Activated CD4-positive, CD25-positive, alpha-beta regulatory T cell (primary cell): ENCODE data around the gene KBTBD13.
"Not testable (repeated sequence)": the region's sequence is repeated elsewhere in the genome, so short reads cannot be mapped to it uniquely, and the experiment has no call there.

Experiments used
- DNase-seq, 4 experiments: peaks; one replicate each; lab custom pipeline; 2025; lab: John Stamatoyannopoulos, UW

The KBTBD13 gene

DNA sequence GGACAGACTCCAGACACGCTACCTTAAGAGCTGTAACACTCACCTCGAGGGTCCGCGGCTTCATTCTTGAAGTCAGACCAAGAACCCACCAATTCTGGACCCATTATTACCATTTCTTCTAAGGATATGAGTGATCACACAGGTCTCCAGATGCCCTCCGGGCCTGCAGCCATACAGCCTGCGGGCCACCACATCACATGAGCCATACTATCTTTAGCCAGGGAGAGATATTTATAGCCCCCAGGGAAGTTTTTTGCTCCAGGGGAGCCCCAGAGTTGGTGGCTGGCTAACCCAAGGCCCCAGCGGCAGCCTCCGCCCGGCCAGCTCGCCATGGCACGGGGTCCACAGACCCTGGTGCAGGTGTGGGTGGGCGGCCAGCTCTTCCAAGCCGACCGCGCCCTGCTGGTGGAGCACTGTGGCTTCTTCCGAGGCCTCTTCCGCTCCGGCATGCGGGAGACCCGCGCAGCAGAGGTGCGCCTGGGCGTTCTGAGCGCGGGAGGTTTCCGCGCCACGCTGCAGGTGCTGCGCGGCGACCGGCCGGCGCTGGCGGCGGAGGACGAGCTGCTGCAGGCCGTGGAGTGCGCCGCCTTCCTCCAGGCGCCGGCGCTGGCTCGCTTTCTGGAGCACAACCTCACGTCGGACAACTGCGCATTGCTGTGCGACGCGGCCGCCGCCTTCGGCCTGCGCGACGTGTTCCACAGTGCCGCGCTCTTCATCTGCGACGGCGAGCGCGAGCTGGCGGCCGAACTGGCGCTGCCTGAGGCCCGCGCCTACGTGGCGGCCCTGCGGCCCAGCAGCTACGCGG is at the start of gene KBTBD13:
KBTBD13 (plus strand) TSS at position 261 of the 805 bp plus-strand sequence; CDS start at position 331, 70 bp downstream.
- no peak for DNase-seq

DNA sequence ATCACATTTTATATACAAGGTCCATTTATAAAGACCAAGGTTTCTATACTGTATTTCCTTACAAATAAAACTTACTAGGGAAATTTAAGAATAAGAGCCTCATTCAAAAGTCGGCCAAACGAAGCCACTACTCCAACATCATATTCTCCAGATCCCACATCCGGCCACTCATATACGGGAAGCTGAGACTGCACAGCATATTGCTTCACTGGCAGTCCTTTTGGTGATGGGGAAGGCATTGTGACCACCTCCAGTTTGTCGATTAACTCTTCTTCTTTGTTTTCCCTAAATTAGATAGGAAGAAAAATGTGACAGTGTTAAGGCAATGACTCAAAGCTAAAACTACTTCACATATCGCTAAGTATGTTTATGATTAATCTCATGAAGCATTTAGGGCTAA is 49.8 kb upstream of the KBTBD13 start:
- DNase-seq: no peak

DNA sequence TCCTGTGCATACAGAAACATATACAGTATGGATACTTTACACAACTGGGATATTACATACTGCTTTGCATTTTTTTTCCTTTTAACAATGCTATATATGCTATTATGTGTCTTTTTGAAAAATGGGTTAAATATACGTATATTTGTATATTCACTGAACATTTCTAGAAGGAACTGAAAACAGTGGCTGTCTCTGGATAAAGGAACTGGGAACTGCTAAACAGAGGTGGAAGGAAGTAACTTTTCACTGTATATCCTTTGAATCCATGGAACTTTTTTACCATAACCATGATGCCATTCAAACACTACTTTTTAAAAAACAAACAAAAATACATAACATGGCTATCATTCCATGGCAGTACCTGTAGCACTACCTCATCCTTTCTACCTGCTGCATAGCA is 49.0 kb upstream of the KBTBD13 start:
- no peak for DNase-seq

DNA sequence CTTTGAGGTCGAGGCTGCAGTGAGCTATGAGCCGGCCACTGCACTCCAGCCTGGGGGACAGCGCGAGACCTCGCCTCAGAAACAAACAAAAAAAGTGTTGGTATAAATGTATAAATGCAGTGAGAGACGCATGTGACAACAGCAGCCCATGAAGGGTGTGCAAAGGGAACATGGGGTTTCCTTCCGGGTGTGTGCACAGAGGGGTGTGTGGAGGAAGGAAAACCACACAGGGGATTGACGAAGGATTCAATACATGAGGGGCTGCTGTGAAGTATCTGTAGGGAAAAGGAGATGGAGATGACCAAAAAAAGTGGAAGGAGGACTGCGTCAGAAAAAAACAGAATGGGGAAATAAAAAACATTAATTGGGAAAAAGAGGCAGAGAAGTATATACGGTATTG is 48.2 kb upstream of the KBTBD13 start:
- no peak for DNase-seq

DNA sequence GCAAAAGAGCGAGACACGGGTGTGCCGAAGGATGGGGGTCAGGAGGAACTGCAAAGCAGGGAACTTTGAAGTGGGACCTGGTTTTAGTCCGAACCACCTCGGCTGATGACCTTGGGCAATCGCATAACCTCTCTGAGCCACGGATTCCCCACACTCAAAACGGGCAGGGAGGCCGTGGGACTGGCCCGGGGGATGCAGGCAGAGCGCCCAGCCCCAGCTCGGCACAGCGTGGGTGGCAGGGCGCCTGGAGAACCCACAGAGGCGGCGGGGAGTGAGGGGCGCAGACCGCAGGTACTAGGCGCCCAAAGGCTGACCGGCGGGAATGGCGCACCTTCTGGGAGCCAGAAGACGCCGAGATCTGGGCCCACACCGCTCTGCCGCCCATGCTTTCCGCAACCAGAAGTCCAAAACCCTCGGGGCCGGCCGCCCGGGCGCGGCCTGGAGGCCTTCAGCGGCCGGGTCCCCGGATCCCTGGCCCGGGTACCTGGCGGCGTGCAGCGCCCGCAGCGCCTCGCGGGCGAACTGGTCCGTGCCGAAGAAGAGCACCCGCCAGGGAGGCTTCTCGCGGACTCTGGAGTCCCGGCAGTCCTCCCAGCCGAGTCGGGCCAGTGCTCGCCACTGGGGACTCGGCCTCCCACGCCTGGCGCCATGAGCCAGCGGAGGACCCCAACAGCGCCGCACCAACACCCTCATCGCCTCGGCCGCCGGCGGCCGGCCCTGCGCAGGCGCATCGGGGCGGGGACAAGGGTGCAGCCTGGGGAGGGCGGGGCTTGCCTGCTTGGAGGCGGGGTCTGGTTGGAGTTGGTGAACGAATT is 47.4 kb upstream of the KBTBD13 start, which contains the start of gene MTFMT:
MTFMT (minus strand) TSS at position 719 of the 815 bp plus-strand sequence; CDS start at position 693, 26 bp downstream.
- peak; percentile 88 to 92 (median 88) for DNase-seq

DNA sequence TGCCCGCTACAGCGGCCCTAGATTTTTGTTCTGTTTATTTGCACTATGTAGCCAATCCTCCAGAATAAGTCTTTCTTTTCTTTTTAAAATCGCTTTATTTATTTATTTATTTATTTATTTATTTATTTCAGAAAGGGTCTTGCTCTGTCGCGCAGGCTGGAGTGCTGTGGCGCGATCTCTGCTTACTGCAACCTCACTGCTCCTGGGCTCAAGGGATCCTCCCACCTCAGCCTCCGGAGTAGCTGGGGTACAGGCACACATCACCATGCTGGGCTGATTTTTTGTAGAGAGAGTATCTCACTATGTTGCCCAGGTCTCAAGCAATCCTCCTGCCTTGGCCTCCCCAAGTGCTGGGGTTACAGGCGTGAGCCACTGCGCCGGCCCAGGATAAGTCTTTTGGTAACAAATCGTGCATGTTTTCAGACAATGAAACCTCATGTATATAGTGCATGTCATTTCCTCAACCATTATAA is 46.8 kb upstream of the KBTBD13 start:
- no peak for DNase-seq

DNA sequence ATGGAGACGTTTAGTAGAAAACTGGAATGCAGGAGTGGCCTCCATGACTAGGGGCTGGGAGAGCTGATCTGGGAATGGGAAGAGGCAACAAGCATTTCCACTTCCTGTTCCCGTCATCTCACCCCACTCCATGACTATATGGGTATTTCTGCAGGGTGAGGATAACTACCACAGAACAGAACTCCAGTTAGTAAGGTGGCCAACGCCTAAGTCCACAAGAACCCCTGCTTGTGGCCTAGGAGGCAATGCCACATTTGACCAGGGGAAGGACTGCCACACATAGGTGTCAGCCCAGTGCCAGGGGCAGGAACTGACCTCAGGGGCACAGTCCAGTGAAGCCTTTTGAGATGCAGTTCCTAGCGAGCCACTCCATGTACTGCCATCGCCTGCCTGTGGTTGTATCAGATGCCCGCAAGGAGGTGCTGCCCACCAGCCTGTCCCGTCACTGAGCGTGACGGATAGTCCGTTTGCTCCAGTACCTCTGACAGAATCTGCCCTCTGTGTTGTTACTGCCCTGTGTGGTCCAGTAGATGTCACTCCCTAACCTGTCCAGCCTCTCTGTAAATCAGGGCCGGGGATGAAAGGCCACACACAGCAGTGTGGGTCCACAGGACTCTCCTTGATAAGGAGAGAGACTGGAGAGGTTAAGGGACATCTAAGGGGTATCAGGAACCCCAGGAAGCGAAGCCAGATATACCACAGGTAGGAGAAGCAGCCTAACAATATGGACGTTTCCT is 43.6 kb upstream of the KBTBD13 start:
- peak in 2 of 4 experiments; percentile 7 to 8 for DNase-seq

DNA sequence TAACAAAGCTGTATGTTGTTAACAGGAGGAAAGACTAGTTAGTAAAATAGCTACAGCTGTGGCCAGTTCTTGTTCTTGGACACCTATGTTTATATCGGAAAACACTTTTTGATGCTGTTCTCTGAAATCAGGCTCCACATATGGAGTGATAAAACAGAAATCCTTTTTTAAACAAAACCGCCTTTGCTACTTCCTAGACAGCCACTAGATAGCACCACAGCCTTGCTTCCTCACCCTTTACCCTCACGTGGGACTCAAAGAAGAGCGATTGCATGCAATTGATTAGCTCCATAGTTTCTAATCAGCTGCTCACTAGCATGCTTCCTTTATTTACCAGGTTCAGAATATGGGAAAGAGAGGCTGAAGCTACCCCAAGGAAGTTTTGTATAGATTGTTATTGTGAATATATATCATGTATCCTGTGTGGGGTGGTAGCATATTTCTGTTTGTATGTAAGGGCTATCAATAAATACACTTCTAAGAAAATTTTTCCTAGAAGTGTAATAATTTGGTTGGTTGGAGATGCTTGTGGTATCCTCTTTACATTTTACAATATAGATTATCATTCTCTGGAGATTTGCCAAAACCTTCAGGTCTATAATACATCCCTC is 42.8 kb upstream of the KBTBD13 start:
- no peak for DNase-seq

DNA sequence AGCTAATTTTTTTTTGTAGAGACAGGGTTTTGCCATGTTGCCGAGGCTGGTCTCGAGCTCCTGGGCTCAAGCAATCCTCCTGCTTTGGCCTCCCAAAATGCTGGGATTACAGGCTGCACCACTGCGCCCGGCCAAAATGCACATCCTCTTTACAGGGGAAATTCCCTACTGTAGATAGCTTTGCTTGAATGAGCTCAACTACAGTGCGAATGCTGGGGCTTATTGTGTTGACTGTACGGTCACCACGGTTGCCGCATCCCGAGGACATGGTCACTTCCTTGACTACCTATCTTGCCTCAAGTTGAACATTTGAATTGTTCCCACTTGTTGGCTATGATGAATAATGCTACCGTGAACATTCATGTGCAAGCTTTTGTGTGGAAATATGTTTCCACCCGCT is 41.8 kb upstream of the KBTBD13 start:
- no peak for DNase-seq

DNA sequence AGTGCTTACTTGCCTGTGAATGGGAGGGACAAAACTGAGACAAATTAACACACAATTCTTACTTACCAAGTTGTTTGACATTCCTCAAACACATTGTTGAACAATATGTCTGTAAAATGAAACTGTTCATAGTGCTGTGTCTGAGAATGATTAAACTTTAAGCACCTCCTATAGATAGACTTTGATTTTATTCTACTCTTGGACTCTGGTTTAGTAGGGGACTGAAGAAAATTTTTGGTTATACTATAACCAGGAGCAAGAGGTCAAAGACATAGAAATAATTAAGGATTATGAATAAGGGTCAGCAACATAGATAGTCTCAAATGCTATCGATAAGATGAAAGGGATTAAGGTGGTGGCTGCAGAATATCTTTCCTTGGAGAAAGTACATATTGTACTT is 39.2 kb upstream of the KBTBD13 start:
- DNase-seq: no peak

DNA sequence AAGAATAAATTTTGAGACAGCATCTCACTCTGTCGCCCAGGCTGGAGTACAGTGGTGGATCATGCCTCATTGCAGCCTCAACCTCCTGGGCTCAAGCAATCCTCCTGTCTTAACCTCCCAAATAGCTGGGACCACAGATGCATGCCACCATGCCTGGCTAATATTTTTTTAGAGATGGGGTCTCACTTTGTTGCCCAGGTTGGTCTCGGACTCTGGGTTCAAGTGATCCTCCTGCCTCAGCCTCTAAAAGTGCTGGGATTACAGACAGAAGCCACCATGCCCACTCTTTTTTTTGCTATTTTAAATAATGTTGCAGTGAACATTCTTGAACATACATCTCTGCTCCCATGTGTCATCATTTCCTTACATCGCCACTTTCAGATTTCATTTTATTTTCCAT is 38.1 kb upstream of the KBTBD13 start:
- DNase-seq: no peak

DNA sequence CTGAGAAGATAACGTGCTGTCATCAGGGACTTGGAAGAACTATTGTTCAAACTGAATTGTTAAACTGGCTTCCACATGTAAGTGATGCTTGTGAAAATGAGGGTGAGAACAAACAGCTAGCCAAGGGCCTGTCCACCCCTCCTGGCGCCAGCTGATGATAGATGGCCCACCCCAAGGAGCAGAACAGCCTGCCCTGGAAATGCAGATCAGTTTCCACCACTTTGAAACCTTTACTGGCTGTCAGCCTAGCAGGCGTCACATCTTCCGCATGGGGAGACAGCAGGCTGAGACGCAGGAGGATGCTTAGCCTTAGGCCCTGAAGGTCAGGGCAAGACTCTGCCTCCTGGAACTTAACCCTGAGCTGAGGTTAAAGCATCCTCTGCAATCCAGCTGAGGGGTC is 37.7 kb upstream of the KBTBD13 start:
- no peak for DNase-seq

DNA sequence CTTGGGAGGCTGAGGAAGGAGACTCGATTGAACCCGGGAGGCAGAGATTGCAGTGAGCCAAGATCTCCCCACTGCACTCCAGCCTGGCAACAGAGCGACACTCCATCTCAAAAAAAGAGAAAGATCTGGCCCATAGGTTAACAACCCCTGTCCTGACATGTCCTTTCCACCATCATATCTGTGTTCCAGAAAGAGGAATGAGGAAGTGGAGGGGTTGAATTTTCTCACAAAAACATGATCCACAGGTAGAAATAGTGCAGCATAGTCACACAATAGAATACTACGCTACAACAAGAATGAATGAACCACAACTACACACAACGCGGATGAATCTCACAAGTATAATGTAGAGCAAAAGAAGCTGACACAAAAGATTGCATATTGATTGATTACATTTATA is 36.1 kb upstream of the KBTBD13 start:
- DNase-seq: no peak

DNA sequence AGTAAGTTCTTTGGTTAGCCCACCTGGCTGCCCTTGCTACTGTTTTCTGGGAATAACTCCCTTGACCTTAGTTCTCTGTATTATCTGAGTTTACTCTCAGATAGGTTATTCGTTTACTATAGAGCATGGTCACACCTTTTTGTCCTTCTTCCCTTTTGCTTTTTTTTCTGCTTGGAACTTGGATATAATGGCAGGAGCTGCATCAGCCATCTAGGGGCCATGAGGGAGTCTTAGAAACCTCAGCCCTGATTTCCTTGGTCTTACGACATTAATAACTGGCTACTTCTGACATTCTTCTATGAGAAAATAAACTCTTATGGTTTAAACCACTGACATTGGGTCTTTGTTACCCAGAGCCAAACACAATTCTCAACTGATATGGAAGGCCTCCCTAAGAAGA is 34.8 kb upstream of the KBTBD13 start:
- no peak for DNase-seq

DNA sequence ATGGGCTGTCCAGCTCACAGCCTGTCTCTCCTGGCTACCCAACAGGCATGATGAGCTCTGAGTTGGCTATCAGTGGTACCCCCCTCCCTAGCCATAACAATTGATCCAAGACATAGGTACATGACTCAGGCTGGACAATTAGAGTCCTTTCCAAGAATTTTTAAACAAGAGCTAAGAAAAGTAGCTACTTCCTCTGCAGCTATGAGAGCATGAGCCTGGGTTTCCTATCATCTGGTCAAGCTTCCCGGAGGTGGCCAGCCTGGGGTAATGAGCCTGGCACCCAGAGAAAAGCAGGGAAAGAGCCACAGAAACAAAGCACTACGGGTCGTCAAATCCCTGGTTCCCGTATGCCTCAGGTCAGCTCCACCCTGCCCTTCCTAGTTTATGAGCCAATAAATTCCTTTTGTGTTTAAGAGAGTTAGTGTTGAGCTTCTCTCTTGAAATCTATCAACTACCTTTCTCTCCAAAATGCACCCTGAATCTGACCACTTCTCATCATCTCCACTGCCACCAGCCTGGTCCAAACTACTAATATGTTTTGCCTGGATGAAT is 33.7 kb upstream of the KBTBD13 start:
- no peak for DNase-seq

DNA sequence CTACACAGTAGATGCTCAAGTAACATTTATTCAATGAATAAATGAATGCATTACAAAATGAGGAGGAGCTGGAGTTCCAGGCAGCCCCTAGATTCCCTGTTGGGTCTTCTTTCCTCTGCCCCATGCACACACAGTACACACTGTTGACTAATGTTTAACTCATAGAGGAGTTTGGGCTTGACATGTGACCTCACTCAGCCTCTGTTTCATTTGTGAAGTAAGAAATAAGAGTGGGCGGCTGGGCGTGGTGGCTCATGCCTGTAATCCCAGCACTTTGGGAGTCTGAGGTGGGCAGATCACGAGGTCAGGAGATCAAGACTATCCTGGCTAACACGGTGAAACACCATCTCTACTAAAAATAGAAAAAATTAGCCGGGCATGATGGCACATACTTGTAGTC is 32.3 kb upstream of the KBTBD13 start:
- not testable (repeated sequence) for DNase-seq

DNA sequence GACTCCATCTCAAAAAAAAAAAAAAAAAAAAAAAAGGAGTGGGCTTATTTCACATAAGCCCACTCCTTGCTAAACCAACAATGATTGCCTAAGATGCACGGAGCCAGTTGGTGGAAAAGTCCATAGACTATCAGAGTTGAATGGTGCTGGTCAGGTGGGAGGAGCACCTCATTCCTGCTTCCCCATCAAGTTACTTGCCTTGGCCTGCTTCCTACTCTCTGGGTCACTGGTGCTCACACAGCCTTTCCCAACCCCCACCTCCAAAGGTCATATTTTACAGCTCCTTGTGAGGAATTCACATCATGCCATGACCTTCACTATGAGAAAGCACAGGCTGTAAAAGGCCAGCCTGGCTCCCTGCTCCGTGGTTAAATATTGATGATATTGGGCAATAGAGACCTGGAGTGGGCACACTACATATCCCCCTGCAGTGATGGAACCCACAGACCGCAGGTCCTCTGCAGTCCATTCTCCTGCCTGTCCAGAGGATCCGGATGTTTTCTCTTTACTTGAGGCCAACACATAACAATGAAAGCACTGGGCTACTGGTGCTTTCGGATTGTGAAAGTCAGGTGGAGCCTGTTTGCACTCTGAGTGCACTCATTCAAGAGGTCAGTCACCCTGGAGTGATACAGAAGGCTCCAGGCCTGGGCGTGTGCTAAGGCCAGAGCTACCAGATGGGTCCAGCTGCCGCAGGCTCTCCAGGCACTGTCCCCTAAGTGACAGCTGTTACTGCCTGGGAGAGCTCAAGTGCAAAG is 31.6 kb upstream of the KBTBD13 start, which contains the start of gene SLC51B:
SLC51B (plus strand) TSS at position 664 of the 758 bp plus-strand sequence. CDS start 4,618 bp downstream, outside the sequence.
- no peak for DNase-seq

DNA sequence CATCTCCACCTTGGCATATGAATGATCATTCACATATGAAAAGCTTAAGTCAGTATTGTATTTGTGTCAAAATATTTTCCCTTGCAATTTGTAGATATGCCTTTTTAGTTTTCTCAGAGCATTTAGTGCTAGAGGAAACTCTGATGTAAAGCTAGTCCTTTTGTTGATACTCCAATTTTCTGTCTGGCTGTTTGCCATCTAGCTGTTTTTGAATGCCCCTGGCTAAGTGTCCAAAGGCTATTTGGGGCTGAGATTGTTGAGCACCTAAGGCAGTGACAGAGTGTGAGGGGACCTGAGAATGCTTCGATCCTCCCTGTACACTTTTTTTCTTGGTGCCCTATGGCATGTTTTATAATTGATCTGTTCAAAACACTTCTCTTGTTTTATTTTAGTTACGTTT is 28.3 kb upstream of the KBTBD13 start:
- no peak for DNase-seq

DNA sequence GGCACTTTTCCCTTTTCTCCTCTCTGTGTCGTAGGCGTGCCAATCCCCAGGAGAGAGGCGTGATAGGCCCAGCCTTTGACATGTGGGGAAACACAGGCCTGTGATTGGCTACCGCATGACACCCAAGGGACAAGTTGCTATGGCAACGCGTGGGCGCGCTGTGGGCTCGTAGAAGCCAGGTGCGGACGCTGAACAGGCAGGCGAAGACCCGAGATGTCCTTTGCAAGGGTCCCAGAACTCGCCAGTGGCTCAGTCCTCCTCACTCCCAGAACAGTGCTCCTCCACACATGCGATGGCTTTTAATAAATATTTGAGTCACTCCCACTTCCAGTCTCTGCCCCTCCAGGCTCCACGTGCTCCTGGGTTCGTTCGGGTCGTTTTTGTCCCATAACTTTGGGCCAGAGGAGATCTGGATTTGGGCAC is 27.1 kb upstream of the KBTBD13 start:
- DNase-seq: peak; percentile 61 to 74 (median 65)

DNA sequence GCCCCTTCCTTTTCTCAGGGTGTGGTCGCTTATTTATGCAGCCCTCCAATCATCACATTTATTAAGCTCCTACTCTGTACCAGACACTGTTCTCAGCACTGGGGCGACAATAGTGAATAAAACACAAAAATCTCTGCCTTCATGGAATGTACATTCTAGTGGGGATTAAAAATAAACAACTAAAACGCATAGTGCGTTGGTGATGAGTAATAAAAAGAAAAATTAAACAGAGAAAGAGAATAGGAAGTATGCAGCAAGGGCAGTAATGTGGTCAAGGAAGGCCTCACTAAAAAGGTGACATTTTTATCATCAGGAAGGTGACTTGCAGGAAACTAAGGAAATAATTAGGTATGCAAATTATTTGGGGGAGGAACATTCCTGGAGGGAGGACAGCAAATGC is 26.3 kb upstream of the KBTBD13 start:
- DNase-seq: no peak

DNA sequence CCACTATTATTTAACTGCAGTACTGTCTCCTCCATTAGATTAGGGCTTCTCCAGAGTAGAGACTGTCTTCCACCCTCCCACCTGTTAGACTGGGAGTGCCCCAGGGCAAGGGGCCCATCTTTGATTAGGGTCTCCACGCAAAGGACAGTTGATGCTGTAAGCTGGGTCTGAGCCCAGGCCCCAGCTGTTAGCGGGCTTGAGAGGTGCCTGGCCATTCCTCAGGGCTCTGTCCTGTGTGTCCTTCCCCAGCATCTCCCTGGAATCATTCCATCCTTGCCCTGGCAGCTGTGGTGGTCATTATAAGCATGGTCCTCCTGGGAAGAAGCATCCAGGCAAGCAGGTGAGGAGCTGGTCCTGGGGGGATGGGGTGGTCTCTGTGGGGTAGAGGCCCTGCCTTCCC is 25.3 kb upstream of the KBTBD13 start:
- no peak for DNase-seq
